NCI-H1417 treated with DMSO at 0.1 percent for 48 hours (cell line): ENCODE results near the gene TOLLIP.
"Not testable (repeated sequence)": the region's sequence is repeated elsewhere in the genome, so short reads cannot be mapped to it uniquely, and the experiment has no call there.

Source experiments
- DNase-seq: peaks from one replicate; lab custom pipeline; 2025; lab: John Stamatoyannopoulos, UW

The TOLLIP gene

DNA sequence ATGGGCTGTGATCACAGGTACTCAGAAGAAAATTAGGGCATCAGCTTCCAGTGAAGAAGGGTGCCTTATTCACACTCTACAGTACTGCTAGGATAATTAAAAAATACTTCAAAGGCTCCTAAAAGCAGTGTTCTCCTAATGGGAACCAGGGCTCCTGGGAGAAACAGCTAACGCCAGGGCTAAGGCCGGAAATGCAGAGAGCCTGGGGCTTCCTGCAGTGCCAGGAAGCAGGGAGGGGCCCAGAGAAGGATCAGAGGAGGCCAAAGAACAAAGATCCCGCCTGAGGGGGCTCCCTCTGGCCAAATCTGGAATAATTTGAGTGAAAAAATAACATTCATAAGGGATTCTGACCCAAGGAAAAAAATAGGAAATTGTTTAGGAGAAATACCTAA lies 27.5 kb downstream of the TOLLIP start:
- DNase-seq, result no peak

DNA sequence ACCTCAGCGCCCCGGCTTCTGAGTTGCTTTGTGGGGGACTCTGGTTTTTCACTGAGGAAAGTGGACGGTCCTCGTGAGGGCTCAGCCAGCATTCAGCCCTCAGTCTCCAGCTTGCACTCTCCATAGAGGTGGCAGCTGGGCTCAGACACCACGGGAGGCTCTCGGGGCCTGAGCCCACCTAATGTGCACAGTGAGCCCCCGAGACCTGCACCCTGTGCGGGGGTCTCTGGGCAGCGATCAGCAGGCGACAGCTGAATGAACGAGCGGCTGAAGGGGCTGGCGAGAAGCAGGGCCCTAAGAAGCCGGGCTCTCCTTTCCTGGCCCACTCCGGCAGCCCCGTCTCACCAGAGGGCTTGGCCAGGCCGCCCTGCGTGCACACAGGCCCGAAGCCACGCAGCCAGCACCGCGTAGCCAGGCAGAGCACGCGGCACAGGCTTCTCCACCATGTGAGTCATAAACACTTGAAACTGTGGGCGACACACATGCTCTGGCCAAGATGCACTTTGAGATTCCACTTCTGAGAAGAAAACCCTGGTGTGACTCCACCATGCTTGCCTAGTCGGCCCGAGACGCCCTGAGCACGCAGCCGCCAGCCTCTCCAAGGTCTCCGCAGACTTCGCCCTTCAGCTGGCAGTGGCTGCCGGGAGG lies 28.0 kb downstream of the TOLLIP start:
- no peak for DNase-seq

DNA sequence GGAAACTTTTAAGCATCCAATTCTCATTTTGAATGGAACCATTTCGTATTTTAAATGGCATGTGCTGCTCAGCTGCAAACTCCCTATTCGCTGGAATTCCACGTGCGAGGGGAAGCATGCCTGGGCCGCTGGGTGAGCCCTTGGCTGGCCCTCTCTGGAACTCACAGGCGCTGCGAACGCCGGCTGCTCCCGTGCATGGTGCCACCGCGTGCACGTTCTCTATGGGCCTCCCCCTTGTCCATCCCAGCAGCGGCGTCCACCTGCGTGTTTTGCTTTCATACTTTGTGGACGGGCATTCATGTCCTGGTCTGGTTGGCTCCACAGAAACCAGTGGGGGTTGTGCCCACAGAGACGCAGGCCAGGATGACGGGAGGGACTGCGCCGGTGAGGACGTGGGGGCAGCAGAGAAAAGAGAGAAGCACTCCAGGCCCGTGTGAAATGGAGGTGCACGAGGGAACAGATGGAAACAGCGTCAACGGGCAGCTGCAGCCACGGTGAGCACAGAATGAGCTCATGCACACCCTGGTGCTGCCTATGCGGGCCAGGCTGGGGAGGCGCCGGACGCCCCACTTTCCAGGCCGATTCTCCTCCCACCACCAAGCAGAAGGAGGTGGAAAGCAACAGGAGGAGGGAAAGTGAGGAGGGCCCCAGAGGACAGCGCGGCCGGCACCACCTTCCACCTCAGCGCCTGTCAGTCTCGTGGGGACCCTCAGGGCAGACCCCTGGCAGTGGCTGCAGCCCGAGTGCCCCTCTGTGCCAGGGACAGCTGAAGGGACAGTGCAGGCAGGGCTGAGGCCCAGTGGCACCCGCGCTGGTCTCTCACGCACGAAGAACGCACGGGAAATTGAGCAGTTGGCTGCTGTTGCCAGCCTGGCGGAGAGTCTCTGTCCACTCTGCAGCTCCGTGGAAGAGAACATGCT lies 29.1 kb downstream of the TOLLIP start:
- DNase-seq, result no peak

DNA sequence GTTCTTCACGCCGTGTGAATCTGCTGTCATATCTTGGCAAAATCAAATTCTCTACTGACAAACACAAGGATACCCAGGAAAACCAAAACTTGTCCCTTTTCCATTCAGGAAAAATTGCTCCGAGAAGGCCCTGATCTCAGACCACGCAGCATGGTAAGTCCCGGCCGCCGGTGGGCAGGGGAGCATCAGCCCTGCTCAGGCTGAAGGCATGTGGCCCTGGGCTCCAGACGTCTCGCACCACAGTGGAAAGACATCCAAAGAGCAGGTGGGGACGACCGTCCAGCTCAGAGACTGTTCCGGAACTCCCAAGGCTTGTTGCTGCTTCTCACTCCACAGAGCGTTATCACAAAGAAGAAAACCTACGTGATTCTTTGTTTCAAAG lies 29.8 kb downstream of the TOLLIP start:
- no peak for DNase-seq

DNA sequence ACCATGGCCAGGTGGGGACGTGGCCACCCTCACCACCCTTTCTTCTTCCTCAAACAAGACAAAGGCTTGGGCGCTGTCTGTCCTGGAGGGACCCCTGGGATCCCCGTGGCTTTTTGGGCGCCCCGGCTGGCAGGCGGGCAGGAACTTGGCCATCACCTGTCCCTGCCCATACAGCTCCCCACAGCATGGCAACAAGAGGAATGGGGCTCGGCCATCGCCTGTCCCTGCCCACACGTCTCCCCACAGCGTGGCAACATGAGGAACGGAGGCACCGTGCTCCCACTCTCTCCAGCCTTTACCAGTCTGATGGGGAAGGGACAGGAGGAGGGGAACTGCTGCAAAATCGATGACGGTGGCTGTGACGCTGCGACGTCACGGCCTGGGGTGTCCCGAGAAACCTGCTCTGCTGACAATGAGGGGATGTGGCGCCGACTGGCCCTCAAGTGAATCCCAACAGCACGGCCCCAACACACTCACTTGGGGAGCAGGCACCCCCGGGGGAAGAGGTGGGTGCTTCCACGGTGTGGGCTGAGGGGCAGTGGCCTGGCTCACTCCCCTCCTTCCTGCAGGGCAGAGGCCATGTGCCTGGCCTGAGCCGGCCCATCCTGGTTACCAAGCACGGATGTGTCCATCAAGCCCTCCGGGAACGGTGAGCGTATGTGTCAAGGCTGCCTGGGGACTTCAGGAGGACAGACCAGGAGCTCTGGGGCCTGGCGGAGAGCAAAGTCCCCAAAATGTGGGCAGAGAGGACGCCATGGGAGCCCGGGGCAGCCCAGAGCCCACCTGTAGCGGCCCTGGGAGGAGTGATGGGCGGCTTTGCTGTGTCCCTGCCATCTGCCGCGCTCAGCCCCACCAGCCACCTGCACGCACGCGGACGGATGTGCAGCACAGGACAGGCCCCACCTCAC lies 30.4 kb downstream of the TOLLIP start:
- no peak for DNase-seq

DNA sequence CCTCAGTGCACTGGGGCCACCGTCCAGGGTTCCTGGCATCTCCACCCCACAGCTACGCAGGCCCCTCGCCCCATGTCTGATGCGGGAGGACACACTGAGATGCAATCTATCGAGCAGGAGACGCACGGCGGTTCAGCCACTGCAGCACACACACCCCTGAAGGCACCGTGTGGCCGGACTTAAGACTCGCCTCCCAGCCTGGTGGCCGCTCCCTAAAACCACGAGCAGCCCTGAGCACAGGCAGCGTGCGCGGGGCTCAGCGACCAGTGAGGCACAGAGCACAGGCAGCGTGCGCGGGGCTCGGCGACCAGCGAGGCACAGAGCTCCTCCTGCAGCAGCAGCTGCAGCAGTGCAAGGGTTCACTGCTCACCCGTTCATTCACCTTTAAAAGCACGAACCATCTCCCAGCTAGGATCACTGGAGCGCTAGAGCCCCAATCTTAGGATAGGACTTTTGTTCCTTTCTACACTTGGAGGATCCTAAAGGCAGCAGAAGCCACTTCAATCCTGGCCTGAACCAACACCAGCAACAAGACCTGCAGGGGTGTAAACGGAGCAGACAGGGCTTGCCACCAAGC lies 31.4 kb downstream of the TOLLIP start:
- DNase-seq, result no peak

DNA sequence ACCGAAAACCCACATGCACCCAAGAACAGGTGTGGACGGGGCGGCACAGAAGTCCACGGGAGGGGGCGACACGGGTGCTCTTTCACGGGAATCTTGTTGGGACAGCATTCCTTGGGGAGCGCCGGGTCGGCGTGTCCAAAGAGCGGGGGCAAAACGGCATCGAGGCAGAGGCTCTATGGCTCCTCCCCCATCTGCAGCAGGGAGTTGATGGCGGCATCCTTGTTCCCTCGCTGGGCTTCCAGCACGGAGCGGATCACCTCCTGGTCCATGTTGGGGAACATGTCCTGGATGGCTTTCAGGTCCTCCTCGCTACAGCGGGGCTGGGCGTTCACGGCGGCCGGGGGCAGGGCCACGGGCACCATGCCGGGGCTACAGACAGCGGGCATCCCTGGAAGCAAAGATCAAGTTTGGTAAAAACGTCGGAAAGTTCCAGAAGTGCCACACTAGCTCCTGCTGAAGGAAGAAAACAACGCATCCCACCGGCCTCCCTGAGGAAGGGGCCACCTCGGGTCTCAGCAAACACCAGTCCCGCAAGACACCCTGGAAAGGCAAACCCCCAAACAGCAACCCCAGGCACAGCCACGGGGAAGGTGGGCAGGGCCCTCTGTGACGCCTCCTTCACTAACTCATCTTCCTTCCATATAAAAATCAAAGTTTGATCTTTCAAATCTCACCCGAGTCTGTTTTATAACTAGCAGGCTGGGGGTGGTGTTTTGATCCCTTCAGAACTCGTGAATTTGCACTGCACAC lies 32.4 kb downstream of the TOLLIP start:
- DNase-seq, result no peak

DNA sequence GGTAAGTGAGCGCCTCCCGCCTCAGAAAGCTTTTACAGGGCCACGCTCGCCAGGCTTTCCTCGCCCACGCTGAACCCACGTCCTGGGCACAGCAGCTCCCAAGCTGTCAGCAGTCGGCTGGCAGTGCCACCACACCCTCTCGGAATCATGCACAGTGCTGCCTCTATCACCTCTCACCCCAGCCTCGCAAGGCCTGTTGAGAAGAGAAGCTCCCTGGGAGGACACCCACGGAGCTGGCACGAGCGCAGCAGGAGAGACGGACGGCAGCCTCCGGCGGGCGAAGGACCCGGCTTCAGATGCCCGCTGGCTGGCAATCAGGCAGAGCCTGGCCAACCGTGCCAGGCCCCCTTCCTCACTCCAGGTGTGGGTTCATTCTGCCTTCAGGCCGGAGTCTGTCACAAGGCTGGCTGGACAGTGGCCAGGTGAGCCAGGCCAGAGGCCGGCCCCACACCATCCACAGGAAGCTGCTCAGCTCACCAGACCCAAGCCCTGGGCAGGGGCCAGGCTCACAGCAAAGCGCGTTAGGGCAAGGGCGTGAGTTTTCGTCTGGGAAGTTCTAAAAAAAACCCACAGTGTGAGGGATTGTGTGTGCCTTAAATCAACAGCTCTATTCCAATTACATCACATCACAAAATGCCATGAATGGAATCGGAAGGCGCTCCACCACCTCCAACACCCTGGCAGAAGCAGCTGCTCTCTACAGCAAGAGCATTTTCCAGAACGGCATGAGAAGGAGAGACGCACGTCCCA lies 33.2 kb downstream of the TOLLIP start:
- DNase-seq, result no peak

DNA sequence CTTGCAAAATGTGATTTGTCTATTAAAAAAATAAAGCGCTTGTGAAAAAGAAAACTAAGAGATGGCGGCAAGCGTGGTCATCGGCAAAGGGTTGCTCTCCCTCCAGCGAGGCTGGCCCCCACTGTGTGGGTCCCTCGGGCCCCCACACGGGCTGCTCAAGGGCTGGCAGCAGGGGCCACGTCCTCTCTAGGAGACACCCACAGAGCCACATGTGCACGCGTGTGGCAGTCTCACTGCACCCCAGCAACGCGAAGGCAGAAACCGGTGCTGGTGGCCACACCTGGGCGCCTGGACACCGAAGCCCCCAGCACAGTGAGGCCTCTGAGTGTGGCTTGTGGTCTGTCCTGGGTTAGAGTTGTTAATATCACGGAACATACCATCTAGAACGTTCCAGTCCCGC lies 34.4 kb downstream of the TOLLIP start:
- no peak for DNase-seq

DNA sequence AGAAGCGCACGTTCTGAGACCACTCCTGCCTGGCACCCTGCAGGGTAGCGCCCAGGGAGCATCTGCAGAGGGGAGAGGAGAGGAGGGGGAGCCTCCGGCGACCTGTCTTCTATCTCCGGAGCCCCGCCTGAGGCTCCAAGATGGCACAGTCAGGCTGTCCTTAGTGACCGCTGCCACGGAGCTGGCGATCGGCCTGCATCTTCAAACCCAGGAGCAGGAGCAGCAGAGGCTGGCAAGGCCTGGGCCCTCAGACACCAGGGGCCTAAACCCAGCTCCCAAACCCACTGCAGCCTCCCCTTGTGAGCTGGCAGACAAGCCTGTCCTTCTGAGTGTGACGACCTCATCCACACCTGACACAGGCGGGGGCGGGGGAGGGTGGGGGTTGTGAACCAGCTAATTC lies 34.9 kb downstream of the TOLLIP start:
- DNase-seq, result no peak

DNA sequence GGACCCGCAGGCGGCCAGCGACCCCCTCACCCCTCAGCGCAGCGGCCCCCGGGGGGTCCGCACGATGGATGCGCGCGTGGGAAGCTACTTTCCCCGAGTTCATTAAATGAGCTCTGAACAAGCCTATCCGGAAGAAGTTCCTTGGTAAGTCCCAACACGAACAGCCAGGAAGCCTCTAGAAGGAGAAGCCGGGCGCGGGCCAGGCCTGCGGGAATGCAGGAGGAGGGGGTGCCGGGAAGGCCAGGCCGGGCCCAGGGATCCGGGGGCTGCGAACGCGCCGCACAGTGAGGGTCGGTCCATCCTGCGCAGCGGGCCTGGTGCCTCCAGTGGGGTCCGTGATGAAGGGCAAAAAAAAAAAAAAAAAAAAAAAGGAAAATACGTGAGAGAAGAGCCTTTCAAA lies 36.9 kb downstream of the TOLLIP start:
- DNase-seq, result no peak

DNA sequence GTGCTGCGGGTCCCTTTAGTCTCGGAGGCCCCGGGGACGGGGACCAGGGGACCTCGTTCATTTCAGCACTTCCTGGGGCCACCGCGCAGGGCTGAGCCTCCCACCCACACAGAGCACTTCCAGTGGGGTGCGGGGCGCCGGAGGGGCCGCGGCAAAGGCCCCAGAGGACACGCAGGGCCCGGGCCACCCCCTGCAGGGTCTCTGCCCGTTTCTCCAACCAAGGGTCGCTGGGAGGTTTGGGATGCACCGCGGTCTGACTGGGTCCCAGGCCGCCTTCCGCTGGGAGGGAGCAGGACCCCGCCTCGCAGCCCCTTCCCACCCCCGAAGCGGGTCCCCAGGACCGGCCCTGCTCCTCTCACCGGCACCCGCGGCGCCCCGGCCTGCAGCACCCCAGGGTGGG lies 37.5 kb downstream of the TOLLIP start:
- DNase-seq, result no peak

DNA sequence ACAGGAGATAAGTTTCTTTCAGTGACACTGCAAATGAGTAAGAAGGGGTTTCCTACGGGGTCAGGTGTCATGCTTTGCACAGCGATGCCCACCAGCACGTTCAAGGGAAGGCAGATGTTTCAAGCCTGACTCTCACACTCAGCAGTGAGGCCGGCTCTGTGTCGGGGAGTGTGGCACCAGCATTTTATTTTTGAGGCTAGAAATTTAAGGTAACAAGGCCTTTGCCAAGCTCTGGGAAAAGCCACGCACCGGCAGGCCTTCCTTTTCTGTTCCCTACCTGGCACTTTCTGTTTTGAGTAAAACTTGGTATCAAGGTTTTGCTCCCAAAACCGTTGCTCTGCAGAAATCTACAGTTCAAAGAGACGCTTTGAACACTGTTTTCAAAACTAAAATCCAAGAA lies 38.0 kb downstream of the TOLLIP start:
- no peak for DNase-seq

DNA sequence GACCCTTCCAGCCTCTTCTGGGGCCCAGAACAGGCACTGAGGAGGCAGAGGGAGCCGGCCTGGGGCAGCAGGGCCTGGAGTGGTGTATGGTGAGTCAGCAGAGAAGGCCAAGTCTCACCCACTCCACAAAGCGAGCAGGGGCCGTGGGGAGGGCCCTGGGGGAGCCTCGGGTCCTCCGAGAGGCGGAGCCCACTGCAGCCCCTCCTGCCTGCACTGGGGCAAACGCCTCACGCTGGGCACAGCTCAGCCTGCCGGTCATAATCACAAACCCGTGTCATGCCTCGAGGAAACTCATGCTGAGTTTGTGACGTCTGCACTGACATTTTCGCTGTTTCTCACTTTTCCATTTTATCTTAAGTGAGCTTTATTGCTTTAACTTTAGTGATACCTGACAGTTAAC lies 38.4 kb downstream of the TOLLIP start:
- no peak for DNase-seq

DNA sequence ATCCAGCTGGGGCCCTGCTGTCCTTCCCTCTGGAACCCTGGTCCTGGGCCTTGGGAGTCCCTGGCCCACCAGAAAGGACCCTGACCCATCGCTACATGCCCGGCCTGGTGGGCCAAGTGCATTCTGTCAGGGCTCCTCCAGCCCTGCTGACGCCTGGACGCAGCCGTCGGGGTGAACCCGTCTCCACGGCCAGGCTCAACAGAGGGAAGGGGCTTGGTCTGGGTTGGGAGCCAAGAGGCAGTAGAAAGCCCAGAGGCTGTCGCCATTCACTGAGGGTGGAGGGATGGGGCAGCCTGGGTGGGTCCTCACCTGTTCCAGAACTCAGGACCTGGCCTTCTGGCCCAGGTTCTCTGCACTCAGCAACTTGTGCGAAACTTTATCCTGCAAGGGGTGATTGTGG lies 39.0 kb downstream of the TOLLIP start:
- no peak for DNase-seq

DNA sequence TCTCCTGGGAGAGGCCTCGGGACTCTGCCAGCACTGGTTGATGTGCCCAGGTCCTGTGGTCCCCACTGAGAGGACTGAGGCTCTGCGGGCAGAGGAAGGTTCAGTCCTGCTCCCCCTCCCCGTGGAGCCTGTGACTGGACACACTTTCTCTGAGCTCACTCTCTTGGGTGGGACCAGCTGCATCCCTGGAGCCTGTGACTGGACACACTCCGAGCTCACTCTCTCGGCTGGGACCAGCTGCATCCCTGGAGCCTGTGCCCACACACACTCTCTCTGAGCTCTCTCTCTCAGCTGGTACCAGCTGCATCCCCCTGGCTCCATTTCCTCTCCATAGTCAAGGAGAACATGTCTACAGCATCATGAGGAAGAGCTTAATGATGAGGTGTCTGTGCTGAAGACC lies 39.5 kb downstream of the TOLLIP start:
- no peak for DNase-seq

DNA sequence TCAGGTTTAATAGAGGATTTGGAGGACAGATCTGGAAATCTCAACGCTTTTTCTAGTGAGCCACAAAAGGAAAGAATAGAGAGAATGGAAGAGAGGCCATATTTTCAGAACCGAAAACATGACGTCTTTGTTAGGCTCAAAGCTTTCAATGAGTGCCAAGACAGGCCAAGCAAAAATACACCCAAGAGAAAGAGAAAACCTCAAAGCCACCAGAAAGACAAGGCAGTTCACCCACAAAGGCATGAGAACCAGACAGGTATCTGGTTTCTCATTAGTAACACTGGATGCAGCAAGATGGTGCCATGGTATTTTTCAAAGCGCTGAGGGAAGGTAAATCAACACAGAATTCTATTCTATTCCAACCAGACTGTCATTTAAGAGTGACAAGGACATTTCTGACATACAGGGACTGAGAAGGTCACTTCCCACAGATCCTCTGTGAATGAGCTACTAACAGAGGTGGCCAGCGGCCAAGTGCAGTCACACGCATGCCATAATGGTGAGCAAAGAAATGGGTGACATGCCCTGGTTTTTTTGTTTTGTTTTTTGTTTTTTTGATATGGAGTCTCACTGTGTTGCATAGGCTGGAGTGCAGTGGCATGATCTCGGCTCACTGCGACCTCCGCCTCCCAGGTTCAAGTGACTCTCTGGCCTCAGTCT lies 41.9 kb downstream of the TOLLIP start:
- DNase-seq, result no peak

DNA sequence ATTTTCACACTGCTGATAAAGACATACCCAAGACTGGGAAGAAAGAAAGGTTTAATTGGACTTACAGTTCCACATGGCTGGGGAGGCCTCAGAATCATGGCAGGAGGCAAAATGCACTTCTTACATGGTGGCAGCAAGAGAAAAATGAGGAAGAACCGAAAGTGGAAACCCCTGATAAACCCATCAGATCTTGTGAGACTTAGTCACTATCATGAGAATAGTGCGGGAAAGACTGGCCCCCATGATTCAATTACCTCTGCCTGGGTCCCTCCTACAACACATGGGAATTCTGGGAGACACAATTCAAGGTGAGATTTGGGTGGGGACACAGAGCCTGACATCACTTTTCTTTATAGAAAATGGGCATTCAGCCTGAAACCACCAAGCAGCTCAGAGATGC lies 42.5 kb downstream of the TOLLIP start:
- DNase-seq, result not testable (repeated sequence)

DNA sequence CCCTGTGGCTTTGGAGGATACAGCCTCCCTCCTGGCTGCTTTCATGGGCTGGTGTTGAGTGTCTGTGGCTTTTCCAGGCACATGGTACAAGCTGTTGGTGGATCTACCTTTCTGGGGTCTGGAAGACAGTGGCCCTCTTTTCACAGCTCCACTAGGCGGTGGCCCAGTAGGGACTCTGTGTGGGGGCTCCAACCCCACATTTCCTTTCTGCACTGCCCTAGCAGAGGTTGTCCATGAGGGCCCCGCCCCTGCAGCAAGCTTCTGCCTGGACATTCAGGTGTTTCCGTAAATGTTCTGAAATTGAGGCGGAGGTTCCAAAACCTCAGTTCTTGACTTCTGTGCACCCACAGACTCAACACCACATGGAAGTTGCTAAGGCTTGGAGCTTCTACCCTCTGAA lies 44.0 kb downstream of the TOLLIP start:
- not testable (repeated sequence) for DNase-seq

DNA sequence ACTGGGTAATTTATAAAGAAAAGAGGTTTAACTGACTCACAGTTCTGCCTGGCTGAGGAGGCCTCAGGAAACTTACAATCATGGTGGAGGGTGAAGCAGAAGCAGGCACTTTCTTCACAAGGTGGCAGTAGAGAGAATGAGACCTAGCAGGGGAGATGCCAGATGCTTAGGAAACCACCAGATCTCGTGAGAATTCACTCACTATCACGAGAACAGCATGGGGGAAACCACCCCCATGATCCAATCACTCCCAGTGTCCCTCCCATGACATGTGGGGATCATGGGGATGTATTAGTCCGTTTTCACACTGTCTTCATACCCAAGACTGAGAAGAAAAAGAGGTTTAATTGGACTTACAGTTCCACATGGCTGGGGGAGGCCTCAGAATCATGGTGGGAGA lies 45.0 kb downstream of the TOLLIP start:
- not testable (repeated sequence) for DNase-seq
